ENCODE results near the gene BNIP5.
"Not testable (repeated sequence)": the region's sequence is repeated elsewhere in the genome, so short reads cannot be mapped to it uniquely, and the experiment has no call there.

BNIP5 gene

DNA sequence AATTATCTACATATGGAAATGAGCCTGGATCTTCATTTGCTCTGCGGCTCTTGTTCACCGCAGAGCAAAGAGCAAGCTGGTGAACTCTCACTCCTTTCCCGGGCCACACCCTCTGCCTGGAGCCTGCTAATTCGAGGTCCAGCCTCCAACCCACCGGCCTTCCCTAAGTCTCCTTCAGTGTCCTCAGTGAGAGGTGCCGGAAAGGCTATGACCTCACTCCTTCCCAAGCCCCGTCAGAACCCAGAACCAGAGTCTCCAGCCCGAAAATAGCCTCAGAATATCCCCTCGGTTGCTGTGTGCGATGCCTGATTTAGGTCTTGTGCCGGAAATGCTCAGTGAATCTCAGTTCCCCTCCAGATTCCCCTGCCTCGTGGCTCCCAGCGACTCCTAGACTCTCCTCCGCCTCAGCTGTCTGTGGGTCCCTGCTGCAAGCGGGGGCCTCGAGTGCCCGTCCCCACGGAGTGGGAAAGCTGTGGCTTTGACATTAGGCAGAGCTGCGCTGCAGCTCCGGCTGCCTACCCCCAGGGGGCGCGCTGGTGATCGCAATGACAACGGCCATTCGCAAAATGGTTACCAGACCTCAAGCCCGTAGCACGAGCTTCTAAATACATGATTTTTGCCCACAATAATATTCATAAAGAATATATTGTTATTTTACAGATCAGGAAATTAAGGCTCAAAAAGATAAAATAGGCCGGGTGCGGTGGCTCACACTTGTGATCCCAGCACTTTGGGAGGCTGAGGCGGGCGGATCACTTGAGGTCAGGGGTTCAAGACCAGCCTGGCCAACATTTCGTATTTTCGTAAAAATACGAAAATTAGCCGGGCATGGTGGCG is 4.1 kb upstream of the BNIP5 start:
- H3K36me3 Mint-ChIP-seq (ENCODE audit: low read depth) = no peaks in the 10 kb centered on the region
- peaks cover 18% of the 10 kb centered on the region for H3K4me1 Mint-ChIP-seq (ENCODE audit: low read depth)
- H3K27me3 Mint-ChIP-seq (ENCODE audit: low read depth) = peaks cover 50% of the 10 kb centered on the region
- no peaks in the 10 kb centered on the region for H3K9me3 Mint-ChIP-seq
- no peak overlapping the region for H3K27ac Mint-ChIP-seq
- H3K4me3 Mint-ChIP-seq = peak overlapping the region; percentile 36

DNA sequence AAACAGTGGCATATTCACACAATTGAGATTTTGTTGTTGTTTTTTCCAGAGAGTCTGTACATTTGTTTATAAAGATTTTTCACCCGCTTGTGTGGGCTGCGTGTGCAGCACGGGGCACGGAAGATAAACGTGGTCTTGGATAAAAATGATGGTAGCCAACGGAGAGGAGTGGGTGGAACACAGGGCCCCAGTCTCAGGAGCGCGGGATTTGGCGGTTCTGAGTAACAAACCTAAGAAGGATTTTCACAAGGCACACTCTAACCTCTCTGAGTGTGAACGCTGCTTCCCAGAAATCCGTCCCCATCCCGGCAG is 3.6 kb upstream of the BNIP5 start:
- Mint-ChIP-seq H3K9me3 (no peaks in the 10 kb centered on the region), H3K4me1 (ENCODE audit: low read depth) (peaks cover 19% of the 10 kb centered on the region), H3K27me3 (ENCODE audit: low read depth) (peaks cover 56% of the 10 kb centered on the region), H3K36me3 (ENCODE audit: low read depth) (no peaks in the 10 kb centered on the region), H3K27ac (no peak overlapping the region), H3K4me3 (no peak overlapping the region)

DNA sequence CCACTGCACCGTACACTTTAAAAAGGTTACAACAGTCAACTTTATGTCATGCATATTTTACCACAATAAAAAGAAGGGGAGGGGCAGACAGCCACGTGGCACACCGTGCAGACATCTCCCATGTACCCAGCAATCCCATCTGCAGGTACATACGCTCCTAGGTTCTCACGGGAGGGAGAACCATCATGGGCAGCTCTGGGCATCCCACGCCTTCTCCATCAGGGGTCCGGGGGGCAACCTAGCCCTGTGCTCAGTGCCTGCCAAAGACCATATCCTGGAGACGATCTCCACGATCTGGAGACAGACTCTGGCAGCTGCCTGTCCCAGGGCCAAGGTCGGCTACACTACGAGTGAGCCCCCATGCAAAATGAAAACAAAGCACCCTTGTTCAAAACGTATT is 2.5 kb upstream of the BNIP5 start:
- no peaks in the 10 kb centered on the region for H3K9me3 Mint-ChIP-seq

DNA sequence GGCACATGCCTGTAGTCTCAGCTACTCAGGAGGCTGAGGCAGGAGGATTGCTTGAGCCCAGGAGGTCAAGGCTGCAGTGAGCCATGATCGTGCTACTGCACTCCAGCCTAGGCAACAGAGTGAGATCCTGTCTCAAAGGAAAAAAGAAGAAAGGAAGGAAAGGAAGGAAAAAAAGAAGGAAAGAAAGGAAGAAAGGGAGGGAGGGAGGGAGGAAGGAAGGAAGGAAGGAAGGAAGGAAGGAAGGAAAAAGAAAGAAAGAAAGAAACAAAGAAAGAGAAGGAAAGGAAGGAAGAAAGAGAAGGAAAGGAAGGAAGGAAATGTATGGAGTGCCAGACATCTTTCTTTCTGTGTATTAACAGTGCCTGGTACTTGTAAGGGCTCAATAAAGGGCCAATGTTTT is 1.5 kb upstream of the BNIP5 start:
- Mint-ChIP-seq H3K4me1 (ENCODE audit: low read depth) (peaks cover 23% of the 10 kb centered on the region), H3K27me3 (ENCODE audit: low read depth) (peaks cover 75% of the 10 kb centered on the region)
- not testable (repeated sequence) for H3K9me3 Mint-ChIP-seq; H3K27ac Mint-ChIP-seq; H3K4me3 Mint-ChIP-seq; H3K36me3 Mint-ChIP-seq (ENCODE audit: low read depth)

More for the DNA sequence above, 2.5 kb upstream of the BNIP5 start:
- Mint-ChIP-seq H3K4me1 (ENCODE audit: low read depth) (peaks cover 23% of the 10 kb centered on the region), H3K27ac (no peak overlapping the region), H3K4me3 (no peak overlapping the region), H3K36me3 (ENCODE audit: low read depth) (no peaks in the 10 kb centered on the region), H3K27me3 (ENCODE audit: low read depth) (peaks cover 67% of the 10 kb centered on the region)

DNA sequence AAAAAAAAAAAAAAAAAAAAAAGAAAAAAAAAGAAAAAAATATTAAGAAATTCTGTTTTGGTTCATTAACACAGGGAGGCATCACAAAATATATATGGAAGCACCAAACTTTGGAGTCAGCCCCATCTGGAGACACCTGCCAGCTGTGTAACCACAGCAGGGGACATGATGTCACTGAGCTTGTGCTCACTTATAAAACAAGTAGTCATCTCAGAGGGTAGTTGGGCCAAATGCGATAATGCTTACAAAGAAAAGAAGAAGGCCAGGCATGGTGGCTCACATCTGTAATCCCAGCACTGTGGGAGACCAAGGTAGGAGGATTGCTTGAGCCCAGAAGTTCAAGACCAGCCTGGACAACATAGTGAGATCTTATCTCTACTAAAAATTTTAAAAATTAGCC is 1.1 kb upstream of the BNIP5 start:
- Mint-ChIP-seq H3K27ac (no peak overlapping the region), H3K4me1 (ENCODE audit: low read depth) (peaks cover 23% of the 10 kb centered on the region), H3K9me3 (no peaks in the 10 kb centered on the region), H3K4me3 (no peak overlapping the region), H3K36me3 (ENCODE audit: low read depth) (no peaks in the 10 kb centered on the region), H3K27me3 (ENCODE audit: low read depth) (peaks cover 75% of the 10 kb centered on the region)

DNA sequence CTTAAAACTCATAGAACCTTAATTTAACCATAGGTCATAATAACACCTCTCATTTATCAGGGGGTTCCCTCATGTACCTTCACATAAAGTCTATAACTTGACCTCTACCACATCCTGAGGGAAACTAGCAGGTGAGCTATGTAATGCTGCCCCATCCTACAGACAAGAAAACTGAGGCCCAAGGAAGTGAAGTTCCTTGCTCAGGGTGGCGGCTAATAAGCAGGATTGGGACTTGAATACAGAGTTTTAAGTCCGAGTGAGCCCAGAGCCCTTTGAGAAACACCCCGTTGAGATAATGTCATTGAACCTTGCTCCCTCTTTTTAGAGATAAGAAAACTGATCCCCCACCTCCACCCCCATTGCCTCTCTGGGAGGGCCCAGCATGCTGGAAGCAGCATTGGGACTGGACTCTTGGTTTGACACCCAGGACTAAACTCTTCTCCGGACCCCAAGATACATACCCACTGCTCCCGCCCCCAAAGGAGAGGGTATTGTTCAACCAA is 429 bp downstream of the BNIP5 start:
- H3K4me3 Mint-ChIP-seq = no peak overlapping the region

DNA sequence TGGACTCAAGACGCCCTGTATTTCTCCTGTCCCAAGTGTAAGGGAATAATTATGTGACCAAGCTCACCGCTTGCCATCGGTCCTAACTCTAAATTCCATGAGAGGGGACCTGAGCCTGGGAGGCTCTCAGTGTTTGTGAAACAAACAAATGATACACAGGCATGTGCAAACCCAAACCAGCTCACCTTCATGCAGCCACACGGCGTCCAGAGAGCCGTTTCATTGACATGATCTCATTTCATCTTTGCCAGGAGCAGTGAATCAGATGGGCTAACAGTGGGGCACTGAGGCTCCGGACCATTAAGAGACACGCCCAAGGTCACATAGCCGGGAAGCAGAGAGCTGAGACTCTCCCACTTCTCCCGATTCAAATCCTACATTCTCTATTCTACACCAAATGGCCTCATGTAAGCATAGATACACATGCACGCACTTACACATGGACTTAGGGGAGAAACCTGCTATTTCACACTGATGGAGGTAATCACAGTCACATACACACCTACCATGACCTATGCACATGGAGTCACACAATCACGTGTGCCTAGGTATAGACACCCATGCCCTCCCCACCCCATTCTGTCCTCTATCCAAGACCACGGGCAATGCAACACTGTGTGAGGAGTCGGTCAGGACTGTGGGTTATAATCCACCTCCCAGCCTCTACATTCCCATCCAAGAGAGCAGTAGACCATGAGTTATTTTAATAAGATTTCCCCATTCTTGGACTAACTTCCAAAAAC is 1.1 kb downstream of the BNIP5 start:
- Mint-ChIP-seq H3K27me3 (ENCODE audit: low read depth) (peaks cover 71% of the 10 kb centered on the region), H3K4me1 (ENCODE audit: low read depth) (peaks cover 22% of the 10 kb centered on the region), H3K36me3 (ENCODE audit: low read depth) (no peaks in the 10 kb centered on the region), H3K9me3 (no peaks in the 10 kb centered on the region), H3K4me3 (no peak overlapping the region), H3K27ac (no peak overlapping the region)

More for the DNA sequence above, 429 bp downstream of the BNIP5 start:
- peaks cover 25% of the 10 kb centered on the region for H3K4me1 Mint-ChIP-seq (ENCODE audit: low read depth)
- H3K36me3 Mint-ChIP-seq (ENCODE audit: low read depth) = no peaks in the 10 kb centered on the region
- H3K27me3 Mint-ChIP-seq (ENCODE audit: low read depth) = peaks cover 77% of the 10 kb centered on the region
- H3K27ac Mint-ChIP-seq = no peak overlapping the region
- H3K9me3 Mint-ChIP-seq = no peaks in the 10 kb centered on the region

DNA sequence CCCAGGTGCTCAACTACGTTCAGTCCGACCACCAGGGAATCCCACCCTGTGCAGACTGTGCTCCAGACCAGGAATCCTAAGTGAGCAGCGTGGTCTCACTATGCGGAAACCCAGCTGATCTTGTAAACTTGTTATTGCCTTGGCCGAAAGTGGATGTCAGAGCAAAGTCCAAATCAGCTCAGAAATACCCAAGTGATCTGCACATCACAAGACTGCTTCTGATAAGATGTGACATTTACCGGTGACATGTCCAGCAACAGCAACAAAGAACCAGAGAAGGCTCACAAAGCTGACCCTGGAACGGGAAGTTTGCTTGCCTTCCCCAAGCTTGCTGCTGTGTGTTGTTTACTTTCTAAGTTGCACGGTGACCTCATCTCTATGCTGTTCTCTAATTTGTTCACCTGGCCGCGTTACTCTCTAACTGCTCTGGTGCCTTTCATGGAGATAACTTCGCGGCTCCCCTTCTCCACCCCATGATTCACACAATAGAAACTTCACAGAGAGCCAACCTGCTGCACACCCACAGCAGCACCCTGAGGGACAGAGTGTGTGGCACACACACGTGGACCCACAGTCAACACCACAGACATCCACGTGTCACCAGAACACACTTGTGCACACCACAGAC is 1.7 kb downstream of the BNIP5 start:
- H3K4me1 Mint-ChIP-seq (ENCODE audit: low read depth) = peaks cover 21% of the 10 kb centered on the region
- peaks cover 66% of the 10 kb centered on the region for H3K27me3 Mint-ChIP-seq (ENCODE audit: low read depth)
- no peaks in the 10 kb centered on the region for H3K36me3 Mint-ChIP-seq (ENCODE audit: low read depth)
- no peaks in the 10 kb centered on the region for H3K9me3 Mint-ChIP-seq
- no peak overlapping the region for H3K27ac Mint-ChIP-seq
- no peak overlapping the region for H3K4me3 Mint-ChIP-seq

DNA sequence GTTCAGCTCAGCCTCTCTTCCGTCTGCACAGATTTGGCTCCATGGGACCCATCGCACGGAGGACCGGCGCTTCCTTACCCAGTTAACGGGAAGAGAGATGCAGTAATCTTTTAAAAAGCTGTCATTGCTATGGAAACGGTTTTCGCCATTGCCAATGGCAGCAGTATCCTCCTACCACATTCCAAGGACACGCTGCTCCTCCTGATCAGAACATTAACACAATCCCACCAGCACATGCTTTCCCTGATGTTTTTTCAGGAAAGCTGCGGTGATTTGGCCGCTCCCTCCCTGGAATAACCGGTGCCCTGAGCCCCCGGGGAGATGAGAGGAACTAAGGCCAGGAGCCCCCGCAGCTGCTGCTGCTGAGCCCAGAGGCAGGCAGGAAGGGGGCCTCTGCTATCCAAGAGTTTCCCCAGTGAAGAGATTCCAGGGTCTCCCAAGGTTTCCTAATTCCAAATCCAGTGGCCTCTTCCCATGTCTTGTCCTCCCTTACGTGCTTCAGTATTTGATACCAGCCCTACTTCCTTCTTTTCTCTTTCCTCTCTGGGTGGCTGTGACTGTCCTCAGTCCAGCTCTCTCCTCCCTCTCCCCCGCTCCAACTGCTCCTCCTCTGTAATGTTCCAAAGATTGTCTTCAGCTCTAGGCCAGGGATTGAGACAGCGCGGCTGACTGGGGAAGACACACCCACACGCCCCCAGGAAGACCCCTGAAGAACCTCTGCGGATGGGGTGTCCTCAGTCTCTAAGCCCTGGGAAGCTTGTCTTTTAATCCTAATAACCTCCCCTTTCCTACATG is 2.6 kb downstream of the BNIP5 start:
- Mint-ChIP-seq H3K4me3 (no peak overlapping the region), H3K27me3 (ENCODE audit: low read depth) (peaks cover 59% of the 10 kb centered on the region), H3K27ac (no peak overlapping the region)

DNA sequence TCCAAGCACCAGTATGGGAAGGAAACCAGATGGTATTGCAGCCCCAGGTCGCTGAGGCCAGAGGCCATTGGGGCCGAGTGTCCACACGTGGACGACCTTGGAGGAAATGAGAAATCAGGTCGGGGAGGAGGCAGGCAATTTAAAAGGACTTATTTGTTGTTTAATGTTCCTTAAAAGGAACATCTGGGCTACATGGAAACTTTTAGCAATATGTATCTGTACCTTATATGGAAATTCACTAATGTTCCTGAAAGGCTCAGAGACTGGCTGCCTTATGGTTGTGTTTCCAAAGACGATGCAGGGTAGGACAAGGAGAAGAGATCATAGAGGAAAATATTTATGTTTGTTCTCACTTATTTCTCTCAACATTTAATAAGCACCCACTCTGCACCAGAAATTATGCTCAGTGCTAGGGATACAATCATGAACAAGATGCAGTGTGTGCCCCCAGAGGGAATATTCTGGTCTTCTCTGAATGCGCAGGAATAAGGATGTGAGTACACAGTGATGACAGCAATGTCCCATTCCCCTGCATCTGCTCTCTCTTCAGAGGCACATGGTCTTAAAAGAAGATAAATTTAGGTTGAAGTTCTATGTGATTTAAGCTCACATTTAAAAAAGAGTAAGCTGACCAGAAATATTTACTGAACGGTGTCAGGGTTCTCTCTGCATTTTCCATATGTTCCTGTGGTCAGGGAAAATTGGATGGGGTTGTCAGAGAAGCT is 3.4 kb downstream of the BNIP5 start:
- H3K9me3 Mint-ChIP-seq = no peaks in the 10 kb centered on the region
- H3K4me3 Mint-ChIP-seq = no peak overlapping the region
- no peak overlapping the region for H3K27ac Mint-ChIP-seq
- H3K36me3 Mint-ChIP-seq (ENCODE audit: low read depth) = no peaks in the 10 kb centered on the region
- peaks cover 60% of the 10 kb centered on the region for H3K27me3 Mint-ChIP-seq (ENCODE audit: low read depth)
- H3K4me1 Mint-ChIP-seq (ENCODE audit: low read depth) = peaks cover 17% of the 10 kb centered on the region

More for the DNA sequence above, 2.6 kb downstream of the BNIP5 start:
- H3K36me3 Mint-ChIP-seq (ENCODE audit: low read depth) = no peaks in the 10 kb centered on the region
- peaks cover 21% of the 10 kb centered on the region for H3K4me1 Mint-ChIP-seq (ENCODE audit: low read depth)
- H3K9me3 Mint-ChIP-seq = no peaks in the 10 kb centered on the region

DNA sequence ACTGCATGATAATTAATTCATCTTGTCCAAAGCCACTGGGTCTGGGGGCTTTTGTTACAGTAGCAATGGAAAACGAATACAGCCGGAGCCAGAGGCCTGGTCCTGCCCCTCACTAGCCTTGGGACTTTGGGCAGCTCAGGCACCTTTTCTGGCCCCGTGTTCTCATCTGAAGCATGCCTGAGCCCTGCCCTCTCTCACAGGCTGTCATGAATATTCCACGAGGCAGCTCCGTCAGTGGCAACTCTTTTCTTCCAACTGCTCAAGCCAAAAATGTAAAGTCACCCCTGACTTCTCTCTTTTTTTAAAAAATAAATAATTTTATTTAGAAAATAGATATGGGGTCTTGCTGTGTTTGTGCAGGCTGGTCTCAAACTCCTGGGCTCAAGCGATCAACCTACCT is 5.3 kb downstream of the BNIP5 start:
- Mint-ChIP-seq H3K36me3 (ENCODE audit: low read depth) (no peaks in the 10 kb centered on the region), H3K4me1 (ENCODE audit: low read depth) (peaks cover 9% of the 10 kb centered on the region), H3K27ac (no peak overlapping the region), H3K9me3 (no peaks in the 10 kb centered on the region), H3K27me3 (ENCODE audit: low read depth) (peaks cover 73% of the 10 kb centered on the region), H3K4me3 (no peak overlapping the region)

DNA sequence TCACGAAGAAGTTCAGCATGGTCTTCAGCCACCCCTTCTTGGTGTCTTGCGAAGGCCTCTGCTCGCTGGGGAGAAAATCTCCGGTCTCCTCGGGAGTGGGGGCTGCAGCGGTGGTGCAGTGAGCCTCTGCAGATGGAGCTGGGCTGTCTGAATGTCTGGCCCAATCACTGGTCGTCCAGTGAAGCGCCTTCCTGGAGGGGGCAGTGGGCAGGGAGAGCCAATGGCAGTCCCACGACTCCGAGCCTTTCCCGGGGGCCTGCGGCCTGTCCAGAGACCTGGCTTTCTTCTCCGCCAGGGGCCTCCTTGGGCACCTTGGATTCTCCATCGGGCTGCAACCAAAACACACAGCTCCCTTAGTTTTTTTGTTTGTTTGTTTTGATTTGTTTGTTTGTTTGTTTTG is 6.3 kb downstream of the BNIP5 start:
- peaks cover 70% of the 10 kb centered on the region for H3K27me3 Mint-ChIP-seq (ENCODE audit: low read depth)
- no peaks in the 10 kb centered on the region for H3K9me3 Mint-ChIP-seq
- no peak overlapping the region for H3K4me3 Mint-ChIP-seq
- no peak overlapping the region for H3K27ac Mint-ChIP-seq
- H3K4me1 Mint-ChIP-seq (ENCODE audit: low read depth) = peaks cover 7% of the 10 kb centered on the region
- no peaks in the 10 kb centered on the region for H3K36me3 Mint-ChIP-seq (ENCODE audit: low read depth)

DNA sequence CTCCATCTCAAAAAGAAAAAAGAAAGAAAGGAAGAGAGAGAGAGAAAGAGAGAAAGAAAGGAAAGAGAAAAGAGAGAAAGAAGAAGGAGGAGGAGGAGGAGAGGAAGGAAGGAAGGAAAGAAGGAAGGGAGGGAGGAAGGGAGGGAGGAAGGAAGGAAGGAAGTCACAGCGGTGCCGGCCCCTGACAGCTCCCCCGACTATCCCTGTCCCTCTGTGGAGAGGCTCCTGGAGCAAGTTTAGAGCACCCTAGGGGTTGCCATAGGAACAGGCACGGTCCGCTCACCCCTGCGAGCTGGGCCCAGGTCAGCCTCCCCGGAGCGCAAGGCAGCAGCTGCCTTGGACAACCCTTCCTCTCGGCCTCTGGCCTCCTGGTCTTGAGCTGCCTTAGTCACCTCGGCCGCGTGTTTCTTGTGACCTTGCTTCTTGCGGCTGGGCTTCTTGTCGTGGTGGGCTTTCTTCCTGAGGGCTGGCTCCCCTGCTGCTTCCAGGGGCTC is 6.8 kb downstream of the BNIP5 start:
- H3K36me3 Mint-ChIP-seq (ENCODE audit: low read depth) = no peaks in the 10 kb centered on the region
- H3K27ac Mint-ChIP-seq = no peak overlapping the region
- H3K9me3 Mint-ChIP-seq = no peaks in the 10 kb centered on the region
- H3K4me3 Mint-ChIP-seq = no peak overlapping the region
- H3K27me3 Mint-ChIP-seq (ENCODE audit: low read depth) = peaks cover 65% of the 10 kb centered on the region
- peaks cover 4% of the 10 kb centered on the region for H3K4me1 Mint-ChIP-seq (ENCODE audit: low read depth)

Measured in T-helper 1 cell treated with Interleukin-12 subunit alpha and Interleukin-12 subunit beta and Interleukin-4 antibody, amounts not matched to agents 30 μg/mL and 1 μg/mL, for 36 hours (primary cell).